Neural cell (in vitro differentiated cells): Measurements from ENCODE around the gene TPST2. TPM values are rescaled to one million over a fixed set of nuclear protein-coding genes. Genes with fewer than 3 reads are reported as not detected.

Experiments
- H2AFZ ChIP-seq: fragments of 200-600, 300-800 bp; sonication (generic), shearing (Covaris generic); 2 replicates; pipeline ENCODE4 v1.6.0; 2014; ENCODE audit warnings: low read depth, mild to moderate bottlenecking, antibody characterized with exemption, low read length, moderate library complexity
- H3F3A ChIP-seq: fragments of 200-600 bp; shearing (Covaris generic); 2 replicates; pipeline ENCODE4 v1.6.1; 2016; ENCODE audit warnings: mild to moderate bottlenecking, moderate library complexity, mixed read lengths, antibody characterized with exemption, low read length; ENCODE audit not compliant: insufficient read depth, poor library complexity, severe bottlenecking
- H3K27ac ChIP-seq: fragments of 200-600, 300-800 bp; sonication (generic), shearing (Covaris generic); 2 replicates; pipeline ENCODE4 v1.5.1; 2014; ENCODE audit warnings: mild to moderate bottlenecking, low read length, moderate library complexity
- H3K27me3 ChIP-seq: fragments of 300-800, 200-600 bp; sonication (generic), shearing (Covaris generic); 2 replicates; pipeline ENCODE4 v1.6.0; 2014; ENCODE audit warnings: mild to moderate bottlenecking, low read depth, low read length, moderate library complexity; ENCODE audit not compliant: insufficient read depth
- H3K36me3 ChIP-seq: fragments of 300-800, 200-600 bp; sonication (generic), shearing (Covaris generic); 2 replicates; pipeline ENCODE4 v1.5.1; 2014; ENCODE audit warnings: mild to moderate bottlenecking, antibody characterized with exemption, low read length, moderate library complexity; ENCODE audit not compliant: insufficient read depth
- H3K4me2 ChIP-seq: fragments of 300-800, 200-600 bp; sonication (generic), shearing (Covaris generic); 2 replicates; pipeline ENCODE4 v1.6.0; 2014; ENCODE audit warnings: mild to moderate bottlenecking, low read length
- H3K4me3 ChIP-seq: fragments of 300-800, 200-600 bp; sonication (generic), shearing (Covaris generic); 2 replicates; pipeline ENCODE4 v1.5.1; 2014; ENCODE audit warnings: mild to moderate bottlenecking, low read length, moderate library complexity
- H3K79me2 ChIP-seq: fragments of 200-600 bp; shearing (Covaris generic); replicated peaks from 2 replicates; pipeline ENCODE4 v1.6.0; 2014; ENCODE audit warnings: mild to moderate bottlenecking, low read length, moderate library complexity; ENCODE audit not compliant: insufficient read depth
- H3K9ac ChIP-seq: fragments of 300-800, 200-600 bp; sonication (generic), shearing (Covaris generic); 2 replicates; pipeline ENCODE4 v1.6.1; 2016; ENCODE audit warnings: mild to moderate bottlenecking, low read length, mixed read lengths
- H3K9me2 ChIP-seq: fragments of 200-600 bp; shearing (Covaris generic); 2 replicates; pipeline ENCODE4 v1.6.1; 2016; ENCODE audit warnings: mild to moderate bottlenecking, low read length, mixed read lengths; ENCODE audit not compliant: insufficient read depth
- H3K9me3 ChIP-seq: fragments of 200-600, 300-800 bp; sonication (generic), shearing (Covaris generic); 2 replicates; pipeline ENCODE4 v1.6.1; 2016; ENCODE audit warnings: mild to moderate bottlenecking, mixed run types, low read length, moderate library complexity, mixed read lengths
- H4K20me1 ChIP-seq: fragments of 200-600 bp; shearing (Covaris generic); 2 replicates; pipeline ENCODE4 v1.6.1; 2016; ENCODE audit warnings: mild to moderate bottlenecking, mixed run types; ENCODE audit not compliant: insufficient read depth
- EP300 ChIP-seq: fragments of 450-650 bp; conservative IDR thresholded peaks from 2 replicates; pipeline ENCODE4 v1.6.1; 2014; ENCODE audit warnings: antibody characterized with exemption, mild to moderate bottlenecking, moderate library complexity; ENCODE audit not compliant: poor library complexity, severe bottlenecking
- EZH2 ChIP-seq: fragments of 200-600, 300-800 bp; shearing (Covaris generic), sonication (generic); IDR thresholded peaks from 2 replicates; pipeline ENCODE4 v1.6.1; 2014; ENCODE audit warnings: antibody characterized with exemption, low read length, borderline replicate concordance, mild to moderate bottlenecking; ENCODE audit not compliant: insufficient read depth, poor library complexity, severe bottlenecking
- MXI1 ChIP-seq: fragments of 450-650 bp; conservative IDR thresholded peaks from 2 replicates; pipeline ENCODE4 v1.6.1; 2014; ENCODE audit warnings: antibody characterized with exemption, mild to moderate bottlenecking; ENCODE audit not compliant: poor library complexity, severe bottlenecking
- POLR2AphosphoS5 ChIP-seq: IDR thresholded peaks from 2 replicates; pipeline ENCODE4 v1.6.1; 2012
- RAD21 ChIP-seq: fragments of 450-650 bp; conservative IDR thresholded peaks from 2 replicates; pipeline ENCODE4 v1.6.1; 2014; ENCODE audit warnings: antibody characterized with exemption, mild to moderate bottlenecking, moderate library complexity
- SMC3 ChIP-seq: fragments of 450-650 bp; conservative IDR thresholded peaks from 2 replicates; pipeline ENCODE4 v1.6.1; 2014; ENCODE audit warnings: antibody characterized with exemption, mild to moderate bottlenecking, moderate library complexity; ENCODE audit not compliant: poor library complexity
- TAF1 ChIP-seq: IDR thresholded peaks from 2 replicates; pipeline ENCODE4 v1.6.1; 2012; ENCODE audit warnings: low read depth
- polyA plus RNA-seq: library from polyadenylated mRNA; depleted of rRNA; stranded (reverse); fragments of >200 nt; gene quantifications from 2 replicates; pipeline ENCODE4 v1.2.3, GENCODE V29; 2014
- TF ChIP-seq, protein P1 (sequence below): fragments of 450-650 bp; IDR thresholded peaks from 2 replicates; pipeline ENCODE4 v1.5.1; 2014; ENCODE audit warnings: antibody characterized with exemption, mild to moderate bottlenecking, moderate library complexity; ENCODE audit not compliant: poor library complexity, severe bottlenecking
- TF ChIP-seq, protein P2 (sequence below): IDR thresholded peaks from 2 replicates; pipeline ENCODE4 v1.6.1; 2012; ENCODE audit warnings: borderline replicate concordance

Gene TPST2
- polyA plus RNA-seq, 1 donor from 2014 or later, result 16.6 TPM

DNA sequence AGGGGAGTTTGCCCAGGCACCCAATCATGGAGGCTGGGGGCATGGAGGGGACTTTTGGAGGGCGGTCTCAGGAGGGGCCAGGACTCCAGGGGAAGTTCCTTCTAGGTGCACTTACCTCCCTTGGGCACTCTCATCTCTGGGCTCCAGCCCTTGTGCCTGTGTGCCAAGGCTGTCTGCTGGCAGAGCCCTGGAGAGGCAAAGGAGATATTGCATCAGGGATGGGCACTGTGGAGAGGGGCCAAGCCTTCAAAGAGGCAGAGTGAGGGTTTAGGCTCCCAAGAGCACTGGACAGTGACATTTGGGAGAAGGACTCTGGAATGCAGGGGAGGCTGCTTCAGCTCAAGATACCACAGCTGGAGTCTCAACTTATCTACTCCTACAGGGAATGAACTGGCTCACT, 45.4 kb downstream of the TPST2 start:
- Histone ChIP-seq H3K9me3 (no peaks in the 10 kb centered on the region), H3F3A (no peaks in the 10 kb centered on the region), H3K79me2 (no peaks in the 10 kb centered on the region), H3K4me2 (no peak overlapping the region), H4K20me1 (no peaks in the 10 kb centered on the region), H2AFZ (no peak overlapping the region), H3K27me3 (no peaks in the 10 kb centered on the region), H3K36me3 (no peaks in the 10 kb centered on the region), H3K27ac (no peak overlapping the region), H3K4me3 (no peak overlapping the region), H3K9me2 (no peaks in the 10 kb centered on the region), H3K9ac (no peak overlapping the region)
- TF ChIP-seq RAD21 (no peak), SMC3 (no peak), POLR2AphosphoS5 (no peak), TAF1 (no peak), MXI1 (no peak), EP300 (no peak), EZH2 (no peak)
- TF ChIP-seq, protein P1, sequence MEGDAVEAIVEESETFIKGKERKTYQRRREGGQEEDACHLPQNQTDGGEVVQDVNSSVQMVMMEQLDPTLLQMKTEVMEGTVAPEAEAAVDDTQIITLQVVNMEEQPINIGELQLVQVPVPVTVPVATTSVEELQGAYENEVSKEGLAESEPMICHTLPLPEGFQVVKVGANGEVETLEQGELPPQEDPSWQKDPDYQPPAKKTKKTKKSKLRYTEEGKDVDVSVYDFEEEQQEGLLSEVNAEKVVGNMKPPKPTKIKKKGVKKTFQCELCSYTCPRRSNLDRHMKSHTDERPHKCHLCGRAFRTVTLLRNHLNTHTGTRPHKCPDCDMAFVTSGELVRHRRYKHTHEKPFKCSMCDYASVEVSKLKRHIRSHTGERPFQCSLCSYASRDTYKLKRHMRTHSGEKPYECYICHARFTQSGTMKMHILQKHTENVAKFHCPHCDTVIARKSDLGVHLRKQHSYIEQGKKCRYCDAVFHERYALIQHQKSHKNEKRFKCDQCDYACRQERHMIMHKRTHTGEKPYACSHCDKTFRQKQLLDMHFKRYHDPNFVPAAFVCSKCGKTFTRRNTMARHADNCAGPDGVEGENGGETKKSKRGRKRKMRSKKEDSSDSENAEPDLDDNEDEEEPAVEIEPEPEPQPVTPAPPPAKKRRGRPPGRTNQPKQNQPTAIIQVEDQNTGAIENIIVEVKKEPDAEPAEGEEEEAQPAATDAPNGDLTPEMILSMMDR, result no peak
- TF ChIP-seq, protein P2, sequence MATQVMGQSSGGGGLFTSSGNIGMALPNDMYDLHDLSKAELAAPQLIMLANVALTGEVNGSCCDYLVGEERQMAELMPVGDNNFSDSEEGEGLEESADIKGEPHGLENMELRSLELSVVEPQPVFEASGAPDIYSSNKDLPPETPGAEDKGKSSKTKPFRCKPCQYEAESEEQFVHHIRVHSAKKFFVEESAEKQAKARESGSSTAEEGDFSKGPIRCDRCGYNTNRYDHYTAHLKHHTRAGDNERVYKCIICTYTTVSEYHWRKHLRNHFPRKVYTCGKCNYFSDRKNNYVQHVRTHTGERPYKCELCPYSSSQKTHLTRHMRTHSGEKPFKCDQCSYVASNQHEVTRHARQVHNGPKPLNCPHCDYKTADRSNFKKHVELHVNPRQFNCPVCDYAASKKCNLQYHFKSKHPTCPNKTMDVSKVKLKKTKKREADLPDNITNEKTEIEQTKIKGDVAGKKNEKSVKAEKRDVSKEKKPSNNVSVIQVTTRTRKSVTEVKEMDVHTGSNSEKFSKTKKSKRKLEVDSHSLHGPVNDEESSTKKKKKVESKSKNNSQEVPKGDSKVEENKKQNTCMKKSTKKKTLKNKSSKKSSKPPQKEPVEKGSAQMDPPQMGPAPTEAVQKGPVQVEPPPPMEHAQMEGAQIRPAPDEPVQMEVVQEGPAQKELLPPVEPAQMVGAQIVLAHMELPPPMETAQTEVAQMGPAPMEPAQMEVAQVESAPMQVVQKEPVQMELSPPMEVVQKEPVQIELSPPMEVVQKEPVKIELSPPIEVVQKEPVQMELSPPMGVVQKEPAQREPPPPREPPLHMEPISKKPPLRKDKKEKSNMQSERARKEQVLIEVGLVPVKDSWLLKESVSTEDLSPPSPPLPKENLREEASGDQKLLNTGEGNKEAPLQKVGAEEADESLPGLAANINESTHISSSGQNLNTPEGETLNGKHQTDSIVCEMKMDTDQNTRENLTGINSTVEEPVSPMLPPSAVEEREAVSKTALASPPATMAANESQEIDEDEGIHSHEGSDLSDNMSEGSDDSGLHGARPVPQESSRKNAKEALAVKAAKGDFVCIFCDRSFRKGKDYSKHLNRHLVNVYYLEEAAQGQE, result no peak

DNA sequence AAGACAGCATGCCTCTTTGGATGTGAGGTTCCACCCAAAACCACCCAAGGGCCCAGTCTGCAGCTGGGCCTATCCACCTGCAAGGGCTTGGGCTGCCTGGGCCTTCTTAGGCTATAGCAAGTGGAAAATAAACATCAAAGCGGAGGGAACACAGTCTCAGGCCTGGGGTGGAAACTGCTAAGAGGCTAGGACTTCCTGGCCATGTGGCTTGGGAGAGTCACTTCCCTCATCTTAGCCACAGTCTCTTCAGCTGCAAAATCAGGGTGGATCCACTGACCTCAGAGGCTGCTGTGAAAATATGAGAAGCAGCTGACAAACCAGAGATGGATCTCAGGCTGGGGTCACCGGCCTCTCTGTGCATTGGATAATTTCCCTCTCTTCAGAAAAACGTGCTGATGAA, 47.1 kb downstream of the TPST2 start:
- H3K4me2 ChIP-seq, result no peak overlapping the region
- no peak for TF ChIP-seq SMC3
- no peaks in the 10 kb centered on the region for H3K36me3 ChIP-seq
- no peaks in the 10 kb centered on the region for H4K20me1 ChIP-seq
- H3K9ac ChIP-seq, result no peak overlapping the region
- no peaks in the 10 kb centered on the region for H3K9me2 ChIP-seq
- H2AFZ ChIP-seq, result no peak overlapping the region
- H3F3A ChIP-seq, result no peaks in the 10 kb centered on the region
- H3K27me3 ChIP-seq, result no peaks in the 10 kb centered on the region
- no peaks in the 10 kb centered on the region for H3K9me3 ChIP-seq
- H3K4me3 ChIP-seq, result no peak overlapping the region
- H3K27ac ChIP-seq, result no peak overlapping the region
- H3K79me2 ChIP-seq, result no peaks in the 10 kb centered on the region
